ENCODE results near the gene PIK3CB. TPM values are rescaled to one million over a fixed set of nuclear protein-coding genes. Genes with fewer than 3 reads are reported as not detected.
A peak's percentile ranks its signal among the peaks of the same experiment; 100 is the strongest.

The PIK3CB gene
- total RNA-seq = 10 to 100 TPM; 15.5 to 16.7 TPM

- H3K27me3 Mint-ChIP-seq = no peaks in the 10 kb centered on the region
- H3K36me3 Mint-ChIP-seq (ENCODE audit: low read depth) = peaks cover 11% of the 10 kb centered on the region
- peaks cover 2% of the 10 kb centered on the region for H3K9me3 Mint-ChIP-seq
- peak; percentile 83 for DNase-seq
- ChIA-PET POLR2A (no interaction called here), CTCF (interaction anchor here (1.5 kb wide), 1 partner anchor 81 kb away, joined by 5 read pairs; no protein-coding TSS in a partner anchor)
- peaks cover 28% of the 10 kb centered on the region for H3K4me1 Mint-ChIP-seq
- H3K4me3 Mint-ChIP-seq = peak within 1 kb of the TSS; percentile 91
- peak within 1 kb of the TSS; percentile 98 for H3K27ac Mint-ChIP-seq
Measured at GRCh38 chr3:138834596-138835396, at the start of gene PIK3CB. TSS of gene PIK3CB (minus strand) at chr3:138834928. CDS start at chr3:138759343, 75,585 bp downstream.

- Mint-ChIP-seq H3K27ac (no peak overlapping the region), H3K36me3 (ENCODE audit: low read depth) (no peaks in the 10 kb centered on the region), H3K9me3 (peaks cover 2% of the 10 kb centered on the region), H3K27me3 (no peaks in the 10 kb centered on the region), H3K4me1 (peaks cover 2% of the 10 kb centered on the region), H3K4me3 (no peak overlapping the region)
- no peak for DNase-seq
- ChIA-PET POLR2A (no interaction called here), CTCF (interaction anchor here (0.7 kb wide), 1 partner anchor 127 kb away, joined by 3 read pairs; no protein-coding TSS in a partner anchor)
Measured at GRCh38 chr3:138881233-138881632, 46.5 kb upstream of the PIK3CB start.

GRCh38 chr3:138879541-138880380 is 45.0 kb upstream of the PIK3CB start:
- H3K4me1 Mint-ChIP-seq = peaks cover 10% of the 10 kb centered on the region
- H3K36me3 Mint-ChIP-seq (ENCODE audit: low read depth) = peaks cover 4% of the 10 kb centered on the region
- peaks cover 11% of the 10 kb centered on the region for H3K9me3 Mint-ChIP-seq
- ChIA-PET CTCF (no interaction called here), POLR2A (no interaction called here)
- H3K27ac Mint-ChIP-seq = no peak overlapping the region
- DNase-seq = no peak
- H3K27me3 Mint-ChIP-seq = no peaks in the 10 kb centered on the region
- H3K4me3 Mint-ChIP-seq = no peak overlapping the region

GRCh38 chr3:138877226-138877625 is 42.5 kb upstream of the PIK3CB start:
- ChIA-PET CTCF (interaction anchor here (0.6 to 1.1 kb wide), 3 partner anchors 10 to 96 kb away, joined by 3 to 4 read pairs (median 3); no protein-coding TSS in a partner anchor), POLR2A (no interaction called here)
- H3K4me3 Mint-ChIP-seq = no peak overlapping the region

GRCh38 chr3:138875754-138876664 is 41.3 kb upstream of the PIK3CB start:
- no peaks in the 10 kb centered on the region for H3K27me3 Mint-ChIP-seq
- H3K27ac Mint-ChIP-seq = peak overlapping the region; percentile 2
- POLR2A ChIA-PET = no interaction called here
- H3K9me3 Mint-ChIP-seq = peaks cover 11% of the 10 kb centered on the region
- peaks cover 4% of the 10 kb centered on the region for H3K36me3 Mint-ChIP-seq (ENCODE audit: low read depth)
- H3K4me1 Mint-ChIP-seq = peaks cover 10% of the 10 kb centered on the region
- CTCF ChIA-PET = interaction anchor here (0.6 to 1.1 kb wide), 3 partner anchors 14 to 164 kb away, joined by 3 read pairs; no protein-coding TSS in a partner anchor
- no peak for DNase-seq
- H3K4me3 Mint-ChIP-seq = no peak overlapping the region

More at GRCh38 chr3:138877226-138877625, 42.5 kb upstream of the PIK3CB start:
- Mint-ChIP-seq H3K9me3 (peaks cover 11% of the 10 kb centered on the region), H3K27ac (no peak overlapping the region), H3K36me3 (ENCODE audit: low read depth) (peaks cover 4% of the 10 kb centered on the region), H3K4me1 (peaks cover 10% of the 10 kb centered on the region), H3K27me3 (no peaks in the 10 kb centered on the region)
- no peak for DNase-seq

- Mint-ChIP-seq H3K27me3 (no peaks in the 10 kb centered on the region), H3K4me1 (peaks cover 10% of the 10 kb centered on the region), H3K9me3 (peaks cover 11% of the 10 kb centered on the region), H3K4me3 (no peak overlapping the region), H3K36me3 (ENCODE audit: low read depth) (peaks cover 4% of the 10 kb centered on the region), H3K27ac (no peak overlapping the region)
- CTCF ChIA-PET = no interaction called here
- POLR2A ChIA-PET = no interaction called here
- DNase-seq = no peak
Measured at GRCh38 chr3:138875096-138875753, 40.5 kb upstream of the PIK3CB start.

- ChIA-PET POLR2A (no interaction called here), CTCF (interaction anchor here (0.7 kb wide), 1 partner anchor 69 kb away, joined by 3 read pairs; no protein-coding TSS in a partner anchor)
- Mint-ChIP-seq H3K36me3 (ENCODE audit: low read depth) (peaks cover 4% of the 10 kb centered on the region), H3K9me3 (peaks cover 11% of the 10 kb centered on the region), H3K27ac (no peak overlapping the region), H3K4me3 (no peak overlapping the region), H3K27me3 (no peaks in the 10 kb centered on the region), H3K4me1 (peaks cover 10% of the 10 kb centered on the region)
- no peak for DNase-seq
Measured at GRCh38 chr3:138873471-138874278, 38.9 kb upstream of the PIK3CB start.

GRCh38 chr3:138872632-138873031 is 37.9 kb upstream of the PIK3CB start:
- CTCF ChIA-PET = interaction anchor here (0.6 kb wide), 1 partner anchor 107 kb away, joined by 3 read pairs; no protein-coding TSS in a partner anchor

GRCh38 chr3:138867996-138868395 is 33.3 kb upstream of the PIK3CB start:
- DNase-seq = no peak
- Mint-ChIP-seq H3K27me3 (no peaks in the 10 kb centered on the region), H3K36me3 (ENCODE audit: low read depth) (no peaks in the 10 kb centered on the region), H3K9me3 (no peaks in the 10 kb centered on the region), H3K4me3 (no peak overlapping the region), H3K4me1 (no peaks in the 10 kb centered on the region), H3K27ac (no peak overlapping the region)
- ChIA-PET POLR2A (no interaction called here), CTCF (interaction anchor here (0.9 kb wide), 1 partner anchor 9 kb away, joined by 3 read pairs; no protein-coding TSS in a partner anchor)

More at GRCh38 chr3:138872632-138873031, 37.9 kb upstream of the PIK3CB start:
- Mint-ChIP-seq H3K27me3 (no peaks in the 10 kb centered on the region), H3K36me3 (ENCODE audit: low read depth) (peaks cover 4% of the 10 kb centered on the region), H3K27ac (no peak overlapping the region), H3K9me3 (peaks cover 11% of the 10 kb centered on the region), H3K4me1 (peaks cover 10% of the 10 kb centered on the region), H3K4me3 (no peak overlapping the region)
- POLR2A ChIA-PET = interaction anchor here (0.6 kb wide), 1 partner anchor 88 kb away, joined by 3 read pairs; no protein-coding TSS in a partner anchor
- DNase-seq = no peak

- ChIA-PET POLR2A (no interaction called here), CTCF (interaction anchor here (0.6 kb wide), 1 partner anchor 10 kb away, joined by 4 read pairs; no protein-coding TSS in a partner anchor)
- H3K4me1 Mint-ChIP-seq = peaks cover 3% of the 10 kb centered on the region
- H3K4me3 Mint-ChIP-seq = no peak overlapping the region
- DNase-seq = no peak
- H3K36me3 Mint-ChIP-seq (ENCODE audit: low read depth) = no peaks in the 10 kb centered on the region
- no peaks in the 10 kb centered on the region for H3K27me3 Mint-ChIP-seq
- peak overlapping the region; percentile 62 for H3K27ac Mint-ChIP-seq
- H3K9me3 Mint-ChIP-seq = no peaks in the 10 kb centered on the region
Measured at GRCh38 chr3:138863776-138864113, 29.0 kb upstream of the PIK3CB start.

Measured in activated CD4-positive, alpha-beta T cell treated with anti-CD3 and anti-CD28 coated beads, Interleukin-2, amount 10 ng/mL, durations not matched to agents 7 days and 5 days (primary cell).